Measurements from ENCODE around the gene MATK. TPM values are rescaled to one million over a fixed set of nuclear protein-coding genes. Genes with fewer than 3 reads are reported as not detected.

MATK gene
- total RNA-seq, 1 experiment from 2014 or later: not detected

DNA sequence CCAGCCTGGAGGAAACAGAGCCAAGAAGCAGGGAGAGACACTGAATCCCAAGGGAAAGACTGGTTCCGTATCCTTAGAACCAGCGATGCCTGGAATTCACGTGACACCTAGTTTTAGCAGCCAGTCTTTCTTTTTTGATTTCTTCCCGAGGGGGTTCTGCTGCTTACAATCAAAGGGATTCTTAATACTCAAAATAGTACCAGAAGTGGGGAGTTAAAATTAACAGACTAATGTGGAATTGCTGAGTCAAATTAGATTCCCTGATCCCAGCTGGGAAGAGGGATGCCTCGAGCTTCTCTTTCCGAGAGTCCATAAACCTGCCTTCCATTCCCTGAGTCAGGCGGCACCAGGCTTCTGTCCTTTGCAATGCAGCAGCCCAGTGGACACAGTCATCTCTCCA is 4.8 kb upstream of the MATK start:
- Mint-ChIP-seq H3K27ac (ENCODE audit: unreplicated experiment) (no peak overlapping the region), H3K36me3 (ENCODE audit: insufficient read depth, unreplicated experiment) (no peaks in the 10 kb centered on the region), H3K9me3 (ENCODE audit: low read depth, unreplicated experiment) (peaks cover 3% of the 10 kb centered on the region), H3K27me3 (ENCODE audit: unreplicated experiment) (peaks cover 39% of the 10 kb centered on the region), H3K4me3 (ENCODE audit: low read depth, unreplicated experiment) (no peak overlapping the region), H3K4me1 (ENCODE audit: low read depth, unreplicated experiment) (no peaks in the 10 kb centered on the region)
- BruUV-seq (replicated peaks): no TSS peak
- CTCF ChIA-PET: no interaction called here
- intact Hi-C loops (cut with micrococcal nuclease; ENCODE audit: unreplicated experiment): no loop called here
- TF ChIP-seq, protein P1, sequence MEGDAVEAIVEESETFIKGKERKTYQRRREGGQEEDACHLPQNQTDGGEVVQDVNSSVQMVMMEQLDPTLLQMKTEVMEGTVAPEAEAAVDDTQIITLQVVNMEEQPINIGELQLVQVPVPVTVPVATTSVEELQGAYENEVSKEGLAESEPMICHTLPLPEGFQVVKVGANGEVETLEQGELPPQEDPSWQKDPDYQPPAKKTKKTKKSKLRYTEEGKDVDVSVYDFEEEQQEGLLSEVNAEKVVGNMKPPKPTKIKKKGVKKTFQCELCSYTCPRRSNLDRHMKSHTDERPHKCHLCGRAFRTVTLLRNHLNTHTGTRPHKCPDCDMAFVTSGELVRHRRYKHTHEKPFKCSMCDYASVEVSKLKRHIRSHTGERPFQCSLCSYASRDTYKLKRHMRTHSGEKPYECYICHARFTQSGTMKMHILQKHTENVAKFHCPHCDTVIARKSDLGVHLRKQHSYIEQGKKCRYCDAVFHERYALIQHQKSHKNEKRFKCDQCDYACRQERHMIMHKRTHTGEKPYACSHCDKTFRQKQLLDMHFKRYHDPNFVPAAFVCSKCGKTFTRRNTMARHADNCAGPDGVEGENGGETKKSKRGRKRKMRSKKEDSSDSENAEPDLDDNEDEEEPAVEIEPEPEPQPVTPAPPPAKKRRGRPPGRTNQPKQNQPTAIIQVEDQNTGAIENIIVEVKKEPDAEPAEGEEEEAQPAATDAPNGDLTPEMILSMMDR (IDR thresholded peaks at IDR 0.05; ENCODE audit: unreplicated experiment): no peak
- DNase-seq: no peak

DNA sequence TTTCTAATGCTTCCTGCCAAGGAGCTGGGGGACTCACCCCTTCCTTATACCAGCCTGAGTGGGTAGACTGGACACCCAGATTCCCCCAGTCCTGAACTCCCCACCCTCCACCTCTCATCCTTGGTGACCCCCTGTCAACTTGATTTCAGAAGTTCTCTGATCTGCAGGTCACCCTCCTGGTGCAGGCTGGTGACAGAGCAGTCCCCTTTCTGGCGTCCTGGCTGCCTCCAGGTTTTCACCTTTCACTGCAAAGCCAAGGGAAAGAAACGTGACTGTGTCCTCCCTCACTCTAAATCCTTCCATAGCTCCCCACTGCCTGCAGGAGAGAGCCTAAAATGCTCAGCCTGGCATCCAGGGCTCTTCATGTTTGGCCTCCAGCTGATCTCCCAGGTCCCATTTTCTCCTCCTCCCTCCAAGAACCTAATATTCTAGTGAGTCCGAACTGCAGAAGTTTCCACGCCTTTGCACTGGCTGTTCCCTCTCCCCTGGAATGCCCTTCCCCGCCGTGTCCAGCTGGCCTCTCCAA is 4.1 kb upstream of the MATK start:
- CTCF ChIA-PET: no interaction called here
- intact Hi-C loops (cut with micrococcal nuclease; ENCODE audit: unreplicated experiment): no loop called here
- TF ChIP-seq, protein P1 (IDR thresholded peaks at IDR 0.05; ENCODE audit: unreplicated experiment): no peak
- no peak for DNase-seq
- Mint-ChIP-seq H3K9me3 (ENCODE audit: low read depth, unreplicated experiment) (peaks cover 3% of the 10 kb centered on the region), H3K4me3 (ENCODE audit: low read depth, unreplicated experiment) (no peak overlapping the region), H3K4me1 (ENCODE audit: low read depth, unreplicated experiment) (no peaks in the 10 kb centered on the region), H3K36me3 (ENCODE audit: insufficient read depth, unreplicated experiment) (no peaks in the 10 kb centered on the region), H3K27ac (ENCODE audit: unreplicated experiment) (no peak overlapping the region), H3K27me3 (ENCODE audit: unreplicated experiment) (peaks cover 39% of the 10 kb centered on the region)
- no TSS peak for BruUV-seq (replicated peaks)

DNA sequence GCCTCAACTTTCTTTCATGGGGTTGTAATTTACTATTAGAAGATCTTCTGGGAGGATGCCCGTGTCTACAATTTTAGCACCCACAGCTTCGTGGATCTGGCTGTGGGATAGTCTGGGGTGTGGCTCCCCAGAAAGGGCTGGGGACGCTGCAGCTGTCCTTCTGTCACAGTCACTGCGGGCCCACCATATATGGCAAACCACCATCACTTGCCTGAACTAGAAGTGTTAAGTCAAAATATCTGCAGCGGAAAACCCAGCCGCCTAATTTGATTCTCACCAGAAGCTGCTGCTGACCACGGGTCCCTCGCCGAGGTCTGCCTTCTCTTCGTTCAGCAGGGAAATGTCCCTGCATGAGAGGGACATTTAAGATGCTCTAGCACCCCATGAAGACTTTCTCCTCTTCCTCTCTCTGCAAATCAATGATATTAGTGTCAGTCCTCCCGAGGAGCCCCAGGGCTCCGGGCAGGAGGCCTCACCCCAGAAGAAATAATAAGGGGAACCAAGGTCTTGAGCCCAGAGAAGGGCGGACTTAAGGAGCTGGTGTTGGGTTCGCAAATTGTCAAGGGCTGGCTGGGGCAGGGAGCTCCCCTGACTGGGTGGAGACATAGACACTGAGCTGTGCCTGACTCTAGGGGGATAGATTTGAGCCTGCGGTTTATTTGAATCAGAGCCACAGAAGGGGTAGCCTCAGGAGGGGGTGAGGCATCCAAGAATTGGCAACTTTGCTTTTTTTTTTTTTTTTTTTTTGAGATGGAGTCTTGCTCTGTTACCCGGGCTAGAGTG is 3.0 kb upstream of the MATK start:
- H3K27ac Mint-ChIP-seq (ENCODE audit: unreplicated experiment): no peak overlapping the region

DNA sequence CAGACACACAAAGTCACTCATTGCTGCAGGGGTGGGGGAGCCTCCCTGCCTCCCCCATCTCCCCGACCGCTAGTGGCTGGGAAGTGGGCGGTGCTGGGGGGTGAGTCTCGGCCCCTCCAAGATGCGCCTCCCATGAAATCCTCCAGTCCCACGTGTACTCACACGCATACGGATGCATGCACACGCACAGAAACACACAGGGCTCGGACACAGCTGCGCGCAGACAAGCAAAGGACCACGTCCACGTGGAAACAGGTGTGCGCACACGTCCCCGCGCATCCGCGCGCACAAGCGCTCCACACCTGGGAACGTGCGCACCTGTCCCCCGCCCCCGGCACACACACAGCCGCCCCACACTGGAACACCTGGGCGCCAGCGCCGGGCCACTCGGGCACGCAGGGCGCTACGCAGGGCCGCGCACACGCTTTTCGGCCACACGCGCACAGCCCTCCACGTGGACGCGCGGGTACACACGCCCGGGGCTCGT is 687 bp downstream of the MATK start:
- peaks cover 7% of the 10 kb centered on the region for H3K9me3 Mint-ChIP-seq (ENCODE audit: low read depth, unreplicated experiment)
- TF ChIP-seq, protein P1 (IDR thresholded peaks at IDR 0.05; ENCODE audit: unreplicated experiment): no peak
- BruUV-seq (replicated peaks): no TSS peak
- H3K27ac Mint-ChIP-seq (ENCODE audit: unreplicated experiment): no peak overlapping the region
- no peaks in the 10 kb centered on the region for H3K36me3 Mint-ChIP-seq (ENCODE audit: insufficient read depth, unreplicated experiment)
- no peaks in the 10 kb centered on the region for H3K4me1 Mint-ChIP-seq (ENCODE audit: low read depth, unreplicated experiment)
- peak overlapping the region; percentile 12 for H3K4me3 Mint-ChIP-seq (ENCODE audit: low read depth, unreplicated experiment)
- CTCF ChIA-PET: no interaction called here
- no peak for DNase-seq
- peaks cover 21% of the 10 kb centered on the region for H3K27me3 Mint-ChIP-seq (ENCODE audit: unreplicated experiment)
- intact Hi-C loops (cut with micrococcal nuclease; ENCODE audit: unreplicated experiment): no loop called here

More for the DNA sequence above, 3.0 kb upstream of the MATK start:
- intact Hi-C loops (cut with micrococcal nuclease; ENCODE audit: unreplicated experiment): no loop called here
- no peak for DNase-seq
- Mint-ChIP-seq H3K27me3 (ENCODE audit: unreplicated experiment) (peaks cover 44% of the 10 kb centered on the region), H3K36me3 (ENCODE audit: insufficient read depth, unreplicated experiment) (no peaks in the 10 kb centered on the region), H3K4me3 (ENCODE audit: low read depth, unreplicated experiment) (no peak overlapping the region), H3K9me3 (ENCODE audit: low read depth, unreplicated experiment) (peaks cover 3% of the 10 kb centered on the region), H3K4me1 (ENCODE audit: low read depth, unreplicated experiment) (no peaks in the 10 kb centered on the region)
- TF ChIP-seq, protein P1 (IDR thresholded peaks at IDR 0.05; ENCODE audit: unreplicated experiment): no peak
- BruUV-seq (replicated peaks): no TSS peak
- CTCF ChIA-PET: interaction anchor here (0.7 kb wide), 1 partner anchor 63 kb away, joined by 3 read pairs; no protein-coding TSS in a partner anchor
